Measurements from ENCODE around the gene CYBRD1. TPM values are rescaled to one million over a fixed set of nuclear protein-coding genes. Genes with fewer than 3 reads are reported as not detected.
"Not testable (repeated sequence)": the region's sequence is repeated elsewhere in the genome, so short reads cannot be mapped to it uniquely, and the experiment has no call there.

The CYBRD1 gene
- total RNA-seq, 1 donor from 2014 or later, result 148 TPM

DNA sequence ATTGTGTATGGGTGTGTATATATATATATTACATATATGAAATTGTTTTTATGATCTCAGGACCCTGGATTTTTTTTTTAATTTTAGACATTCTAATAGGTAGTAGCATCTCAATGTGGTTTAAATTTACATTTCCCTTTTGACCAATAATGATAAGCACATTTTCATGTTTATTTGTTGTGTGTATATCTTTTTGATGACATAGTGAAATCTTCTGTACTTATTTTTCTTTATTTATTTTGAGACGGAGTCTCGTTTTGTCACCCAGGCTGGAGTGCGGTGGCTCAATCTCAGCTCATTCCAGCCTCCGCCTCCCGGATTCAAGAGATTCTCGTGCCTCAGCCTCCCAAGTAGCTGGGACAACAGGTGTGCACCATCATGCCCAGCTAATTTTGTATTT is 35.1 kb upstream of the CYBRD1 start:
- H3K9me3 Mint-ChIP-seq (ENCODE audit: unreplicated experiment), result no peaks in the 10 kb centered on the region
- H3K36me3 Mint-ChIP-seq (ENCODE audit: unreplicated experiment), result peaks cover 21% of the 10 kb centered on the region
- no peak overlapping the region for H3K27ac Mint-ChIP-seq (ENCODE audit: unreplicated experiment)
- H3K27me3 Mint-ChIP-seq (ENCODE audit: unreplicated experiment), result no peaks in the 10 kb centered on the region
- H3K4me1 Mint-ChIP-seq (ENCODE audit: unreplicated experiment), result peaks cover 2% of the 10 kb centered on the region
- no peak for DNase-seq (ENCODE audit: extremely low spot score, unreplicated experiment)
- TF ChIP-seq CTCF (IDR thresholded peaks at IDR 0.05), result no peak
- H3K4me3 Mint-ChIP-seq (ENCODE audit: unreplicated experiment), result no peak overlapping the region

GRCh38 chr2:171487803-171488259 is 34.4 kb upstream of the CYBRD1 start:
- H3K9me3 Mint-ChIP-seq (ENCODE audit: unreplicated experiment), result no peaks in the 10 kb centered on the region
- peaks cover 21% of the 10 kb centered on the region for H3K36me3 Mint-ChIP-seq (ENCODE audit: unreplicated experiment)
- no peaks in the 10 kb centered on the region for H3K27me3 Mint-ChIP-seq (ENCODE audit: unreplicated experiment)
- TF ChIP-seq CTCF (IDR thresholded peaks at IDR 0.05), result no peak
- H3K4me3 Mint-ChIP-seq (ENCODE audit: unreplicated experiment), result no peak overlapping the region
- H3K27ac Mint-ChIP-seq (ENCODE audit: unreplicated experiment), result no peak overlapping the region
- no peaks in the 10 kb centered on the region for H3K4me1 Mint-ChIP-seq (ENCODE audit: unreplicated experiment)
- no peak for DNase-seq (ENCODE audit: extremely low spot score, unreplicated experiment)

DNA sequence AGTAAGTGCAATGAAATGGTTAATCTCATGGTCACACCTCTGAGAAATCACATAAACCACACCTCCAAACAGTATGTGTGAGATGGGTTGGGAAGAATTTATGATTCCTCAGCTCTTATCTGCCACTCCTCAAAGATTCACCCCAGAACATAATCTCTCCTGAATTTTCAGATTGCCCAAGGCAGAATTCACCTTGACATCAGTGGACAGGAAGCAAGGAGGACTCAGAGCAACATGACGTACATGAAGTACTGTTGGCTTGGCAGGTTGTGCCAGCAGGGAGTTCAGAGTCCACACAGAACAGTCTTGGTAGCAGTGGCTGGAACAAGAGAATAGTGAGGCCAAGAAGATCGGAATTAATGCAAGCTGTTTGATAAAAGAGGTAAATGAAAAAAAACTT is 31.7 kb upstream of the CYBRD1 start:
- no peak overlapping the region for H3K27ac Mint-ChIP-seq (ENCODE audit: unreplicated experiment)
- peaks cover 6% of the 10 kb centered on the region for H3K36me3 Mint-ChIP-seq (ENCODE audit: unreplicated experiment)
- no peaks in the 10 kb centered on the region for H3K4me1 Mint-ChIP-seq (ENCODE audit: unreplicated experiment)
- H3K27me3 Mint-ChIP-seq (ENCODE audit: unreplicated experiment), result no peaks in the 10 kb centered on the region
- no peak for DNase-seq (ENCODE audit: extremely low spot score, unreplicated experiment)
- H3K4me3 Mint-ChIP-seq (ENCODE audit: unreplicated experiment), result no peak overlapping the region
- H3K9me3 Mint-ChIP-seq (ENCODE audit: unreplicated experiment), result no peaks in the 10 kb centered on the region
- TF ChIP-seq CTCF (IDR thresholded peaks at IDR 0.05), result no peak

DNA sequence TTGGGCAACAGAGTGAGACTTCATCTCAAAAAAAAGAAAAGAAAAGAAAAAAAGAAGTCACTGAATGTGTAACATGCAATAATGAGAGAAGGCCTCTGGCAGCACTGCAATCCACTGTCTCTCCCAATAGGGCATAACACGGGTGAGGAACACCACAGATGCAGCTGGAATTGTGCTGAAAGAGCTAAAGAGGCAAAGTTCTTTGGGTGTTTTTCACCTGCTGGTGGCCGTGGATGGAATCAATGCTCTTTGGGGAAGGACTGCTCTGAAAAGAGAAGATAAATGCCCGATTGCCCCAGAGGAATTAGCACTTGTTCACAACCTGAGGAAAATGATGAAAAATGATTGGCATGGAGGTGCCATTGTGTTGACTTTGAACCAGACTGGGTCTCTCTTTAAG is 31.0 kb upstream of the CYBRD1 start:
- H3K27me3 Mint-ChIP-seq (ENCODE audit: unreplicated experiment), result no peaks in the 10 kb centered on the region
- DNase-seq (ENCODE audit: extremely low spot score, unreplicated experiment), result no peak
- H3K27ac Mint-ChIP-seq (ENCODE audit: unreplicated experiment), result no peak overlapping the region
- TF ChIP-seq CTCF (IDR thresholded peaks at IDR 0.05), result no peak
- no peaks in the 10 kb centered on the region for H3K4me1 Mint-ChIP-seq (ENCODE audit: unreplicated experiment)
- peaks cover 6% of the 10 kb centered on the region for H3K36me3 Mint-ChIP-seq (ENCODE audit: unreplicated experiment)
- no peak overlapping the region for H3K4me3 Mint-ChIP-seq (ENCODE audit: unreplicated experiment)
- H3K9me3 Mint-ChIP-seq (ENCODE audit: unreplicated experiment), result no peaks in the 10 kb centered on the region

GRCh38 chr2:171492664-171493063 is 29.6 kb upstream of the CYBRD1 start:
- Mint-ChIP-seq H3K27me3 (ENCODE audit: unreplicated experiment) (no peaks in the 10 kb centered on the region), H3K9me3 (ENCODE audit: unreplicated experiment) (peaks cover 3% of the 10 kb centered on the region)
- no peak for TF ChIP-seq CTCF (IDR thresholded peaks at IDR 0.05)

GRCh38 chr2:171497664-171498063 is 24.6 kb upstream of the CYBRD1 start:
- not testable (repeated sequence) for H3K27me3 Mint-ChIP-seq (ENCODE audit: unreplicated experiment); H3K4me3 Mint-ChIP-seq (ENCODE audit: unreplicated experiment); H3K27ac Mint-ChIP-seq (ENCODE audit: unreplicated experiment); H3K4me1 Mint-ChIP-seq (ENCODE audit: unreplicated experiment); H3K36me3 Mint-ChIP-seq (ENCODE audit: unreplicated experiment); DNase-seq (ENCODE audit: extremely low spot score, unreplicated experiment); H3K9me3 Mint-ChIP-seq (ENCODE audit: unreplicated experiment)

More at GRCh38 chr2:171492664-171493063, 29.6 kb upstream of the CYBRD1 start:
- Mint-ChIP-seq H3K4me1 (ENCODE audit: unreplicated experiment) (no peaks in the 10 kb centered on the region), H3K36me3 (ENCODE audit: unreplicated experiment) (peaks cover 6% of the 10 kb centered on the region), H3K4me3 (ENCODE audit: unreplicated experiment) (no peak overlapping the region), H3K27ac (ENCODE audit: unreplicated experiment) (no peak overlapping the region)
- DNase-seq (ENCODE audit: extremely low spot score, unreplicated experiment), result no peak

Data from osteocyte (in vitro differentiated cells).